Renal pelvis (tissue), 4 donors: ENCODE measurements around the gene MLH1. TPM values are rescaled to one million over a fixed set of nuclear protein-coding genes. Genes with fewer than 3 reads are reported as not detected.

Source experiments
- DNase-seq: peaks from one replicate; pipeline ENCODE4 v3.0.0-alpha.2; 2013
- polyA plus RNA-seq, 3 donors: library from polyadenylated mRNA; unstranded; fragments of 120-200 nt; gene quantifications; one replicate each; pipeline ENCODE4 v1.2.1, GENCODE V29; 2013; ENCODE audit not compliant: insufficient read length in 3 of 3

Gene MLH1
- polyA plus RNA-seq, 3 donors: 45.4 to 60.5 (median 49.6) TPM

- DNase-seq: no peak
These were observed 93.6 kb downstream of the MLH1 start for GRCh38 chr3:37086918-37087317.

DNA sequence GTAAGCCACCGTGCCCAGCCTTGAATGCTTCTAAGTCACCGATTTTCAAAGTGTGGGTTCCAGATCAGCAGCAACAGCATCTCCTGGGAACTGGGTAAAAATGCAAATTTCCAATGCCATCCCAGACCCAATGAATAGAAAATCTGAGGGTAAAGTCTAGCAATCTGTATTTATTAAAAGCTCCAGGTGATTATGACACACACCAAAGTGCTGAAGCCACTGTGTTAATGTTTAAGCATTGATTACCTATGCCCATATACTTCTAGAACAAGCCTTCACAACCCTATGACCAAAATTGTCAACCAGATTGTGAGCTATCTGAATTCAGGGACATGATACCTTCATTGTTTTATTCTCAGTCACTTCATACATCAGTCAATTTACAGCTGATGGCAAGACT lies 94.6 kb downstream of the MLH1 start:
- DNase-seq: no peak

DNA sequence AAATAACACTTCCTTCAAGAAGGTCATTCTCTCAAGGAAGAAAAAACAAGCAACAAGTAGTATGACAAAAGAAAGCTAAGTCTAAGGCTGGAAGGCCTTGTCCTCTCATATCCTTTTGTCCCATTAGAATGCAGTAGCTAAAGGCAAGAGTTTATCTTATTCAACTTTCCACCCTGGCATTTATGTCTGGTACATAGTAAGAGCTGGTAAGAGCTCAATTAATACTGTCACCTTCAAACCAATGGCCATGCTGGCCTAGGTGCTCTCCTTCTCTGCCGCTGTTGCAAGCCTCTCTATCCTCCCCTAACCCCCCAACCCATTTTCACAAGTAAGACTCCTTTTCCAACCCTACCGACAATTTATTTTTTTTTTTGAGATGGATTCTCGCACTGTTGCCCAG lies 99.2 kb downstream of the MLH1 start:
- DNase-seq: no peak

DNA sequence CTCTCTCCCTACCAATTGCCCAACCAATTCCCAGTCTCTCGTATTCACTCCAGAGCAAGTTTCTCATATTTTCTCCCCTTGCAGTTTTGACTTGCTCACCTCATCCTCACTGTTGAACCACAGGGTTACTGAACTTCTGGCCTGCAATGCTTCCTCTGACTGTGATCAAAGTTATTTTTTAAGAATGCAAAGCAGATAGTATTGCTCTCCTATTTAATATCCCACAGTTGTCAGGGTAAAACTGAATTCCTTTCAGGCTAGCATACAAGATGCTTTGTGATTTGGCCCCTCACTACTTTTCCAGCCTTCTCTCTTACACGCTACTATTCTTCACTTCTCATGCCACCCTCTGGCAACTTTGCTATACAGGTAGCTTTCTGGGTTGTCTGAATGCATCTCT lies 100.2 kb downstream of the MLH1 start:
- DNase-seq: no peak

GRCh38 chr3:37094636-37095035 lies 101.3 kb downstream of the MLH1 start:
- DNase-seq: no peak

GRCh38 chr3:37096288-37096687 lies 103.0 kb downstream of the MLH1 start:
- no peak for DNase-seq

- no peak for DNase-seq
These were observed 103.7 kb downstream of the MLH1 start for GRCh38 chr3:37096975-37097374.

- no peak for DNase-seq
These were observed 104.5 kb downstream of the MLH1 start for GRCh38 chr3:37097776-37098175.

DNA sequence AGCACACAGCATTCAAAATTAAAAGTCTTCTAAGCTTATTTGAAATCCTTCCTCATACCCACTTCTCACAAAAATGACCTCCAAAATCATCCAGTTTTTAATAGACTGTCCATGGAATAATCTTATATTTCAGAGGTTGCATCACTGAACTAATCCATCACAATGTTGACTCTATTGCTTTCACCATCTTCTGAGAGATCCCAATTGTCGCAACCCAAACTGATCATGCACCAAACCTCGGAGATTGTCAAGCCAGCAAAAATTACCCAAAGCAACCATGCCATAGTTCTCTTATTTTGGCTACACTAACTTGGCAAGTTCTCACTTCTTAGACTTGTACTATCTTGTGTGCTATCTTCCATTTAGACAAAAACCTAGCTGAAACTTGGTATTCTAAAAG lies 105.6 kb downstream of the MLH1 start:
- DNase-seq: no peak

DNA sequence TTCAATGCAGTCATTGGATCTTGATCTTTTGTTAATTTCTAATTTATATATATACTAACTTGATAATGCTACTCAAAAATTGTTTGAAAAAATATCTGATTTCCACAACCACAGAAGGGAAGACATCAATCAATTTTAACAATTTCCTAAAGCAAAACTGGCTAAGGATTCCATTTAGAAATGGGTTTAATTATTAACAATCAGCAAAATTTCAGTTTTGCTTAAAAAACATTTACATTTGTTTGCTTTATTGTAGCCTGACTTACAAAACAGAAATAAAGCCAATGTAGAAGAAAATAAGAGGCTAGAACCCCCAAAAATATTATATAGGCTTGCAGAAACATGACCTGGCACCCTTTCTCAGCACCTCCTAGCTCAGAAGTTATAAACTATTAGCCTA lies 106.2 kb downstream of the MLH1 start:
- no peak for DNase-seq

- DNase-seq: no peak
These were observed 107.1 kb downstream of the MLH1 start for GRCh38 chr3:37100411-37100810.

Other genes with a start within 250 kb of the MLH1 start
- gene DCLK3, start 229.0 kb upstream of the MLH1 start, polyA plus RNA-seq: 1 to 10 TPM in 2 of 3 donors, under 1 TPM in 1; 0.95 to 1.4 (median 1.1) TPM
- gene TRANK1, start 48.5 kb upstream of the MLH1 start, polyA plus RNA-seq: 1 to 10 TPM; 6.8 to 10.0 (median 7.9) TPM
- 10 to 100 TPM; 47.2 to 55.2 (median 54.7) TPM for gene EPM2AIP1, start 387 bp upstream of the MLH1 start, polyA plus RNA-seq
- 10 to 100 TPM; 38.1 to 40.5 (median 39.8) TPM for gene LRRFIP2, start 181.1 kb downstream of the MLH1 start, polyA plus RNA-seq
- 10 to 100 TPM; 70.3 to 76.1 (median 70.4) TPM for gene GOLGA4, start 249.8 kb downstream of the MLH1 start, polyA plus RNA-seq